GM19463 (cell line): Measurements from ENCODE around the gene NPY4R.
"Not testable (repeated sequence)": the region's sequence is repeated elsewhere in the genome, so short reads cannot be mapped to it uniquely, and the experiment has no call there.

Experiments used
- ATAC-seq: cut with Tn5 transposase; IDR thresholded peaks from one replicate; pipeline ENCODE4 v1.9.1; 2021; ENCODE audit warnings: mild to moderate bottlenecking, moderate library complexity; ENCODE audit not compliant: unreplicated experiment

NPY4R gene, protein sequence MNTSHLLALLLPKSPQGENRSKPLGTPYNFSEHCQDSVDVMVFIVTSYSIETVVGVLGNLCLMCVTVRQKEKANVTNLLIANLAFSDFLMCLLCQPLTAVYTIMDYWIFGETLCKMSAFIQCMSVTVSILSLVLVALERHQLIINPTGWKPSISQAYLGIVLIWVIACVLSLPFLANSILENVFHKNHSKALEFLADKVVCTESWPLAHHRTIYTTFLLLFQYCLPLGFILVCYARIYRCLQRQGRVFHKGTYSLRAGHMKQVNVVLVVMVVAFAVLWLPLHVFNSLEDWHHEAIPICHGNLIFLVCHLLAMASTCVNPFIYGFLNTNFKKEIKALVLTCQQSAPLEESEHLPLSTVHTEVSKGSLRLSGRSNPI

DNA sequence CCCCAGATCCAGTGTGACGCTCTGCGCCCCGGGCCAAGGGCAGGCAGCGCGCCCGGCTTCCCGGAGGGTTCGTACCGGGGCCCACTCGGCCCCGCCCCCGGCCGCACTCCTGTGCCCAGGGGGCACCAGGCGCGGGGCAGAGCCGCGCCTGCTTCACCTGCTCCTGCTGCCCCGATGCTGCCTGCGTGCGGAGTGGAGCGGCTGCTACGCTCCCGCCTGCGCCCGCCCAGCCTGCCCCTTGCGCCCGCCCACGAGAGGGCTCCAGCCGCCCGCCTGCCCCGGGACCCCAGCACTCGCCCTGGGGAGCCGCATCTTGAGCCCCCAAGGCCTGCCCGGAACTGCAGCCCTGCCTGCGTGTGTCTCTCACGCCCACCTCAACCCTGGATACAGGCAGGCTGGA, at the start of gene NPY4R:
TSS of gene NPY4R (minus strand) at position 194 of the 400 bp plus-strand sequence. CDS start 3,323 bp downstream, outside the sequence.
- not testable (repeated sequence) for ATAC-seq

DNA sequence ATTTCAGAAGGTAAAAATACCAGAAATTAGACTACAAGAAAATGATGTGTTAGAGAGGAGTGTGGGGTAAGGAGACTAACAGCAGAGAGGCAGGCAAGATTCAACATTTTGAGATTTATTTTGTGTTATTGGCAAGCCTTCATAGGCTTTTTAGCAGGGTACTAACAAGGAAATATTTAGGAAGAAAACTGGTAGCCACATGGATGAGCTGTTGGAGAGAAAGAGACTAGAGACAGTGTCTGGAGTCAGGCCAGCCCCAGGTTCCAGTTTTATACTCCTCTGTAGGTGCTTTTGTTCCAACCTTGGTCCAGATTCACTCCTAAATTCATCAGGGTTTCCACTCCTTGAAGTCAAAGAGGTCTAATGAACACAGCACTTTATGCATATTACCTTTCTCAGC, 49.6 kb upstream of the NPY4R start:
- no peak for ATAC-seq

DNA sequence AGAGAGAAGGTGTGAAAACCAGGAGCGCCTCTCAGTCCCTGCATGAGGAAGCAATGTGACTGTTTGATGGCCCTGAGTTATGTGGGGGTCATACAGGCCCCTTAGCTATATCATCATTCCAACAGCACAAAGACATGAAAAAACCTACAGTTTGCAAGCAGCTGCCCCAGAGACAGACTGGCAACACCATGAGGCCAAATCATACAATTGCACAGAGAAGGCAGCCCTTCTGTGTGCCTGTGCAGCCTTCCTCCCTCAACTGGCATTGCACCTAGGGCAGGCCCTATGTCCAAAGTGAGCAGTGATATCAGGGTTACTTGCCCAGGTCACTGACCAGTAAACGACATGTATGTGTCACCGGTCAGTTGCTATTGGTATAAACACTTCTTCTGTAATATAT, 49.1 kb upstream of the NPY4R start:
- no peak for ATAC-seq

DNA sequence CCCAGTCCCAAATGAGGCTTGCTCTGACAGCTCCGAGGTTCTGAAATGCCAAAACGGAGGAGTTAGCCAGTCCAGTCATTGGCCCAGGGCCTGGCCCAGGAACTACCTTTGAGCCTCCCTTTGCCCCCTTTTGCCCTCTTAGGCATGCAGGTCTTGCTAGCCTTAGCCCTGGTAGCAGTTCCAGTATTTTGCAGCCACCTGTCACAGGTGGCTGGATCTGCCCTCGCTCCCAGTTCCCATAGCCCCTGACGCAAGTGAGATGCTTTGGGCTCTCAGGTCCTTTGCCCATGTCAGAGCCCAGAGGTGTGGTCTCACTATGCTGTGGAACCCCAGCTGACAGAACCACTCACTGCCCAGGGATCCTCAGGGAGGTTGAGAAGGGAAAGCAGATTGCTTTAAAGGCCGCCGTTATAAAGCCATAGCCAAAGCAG, 48.7 kb upstream of the NPY4R start:
- no peak for ATAC-seq

DNA sequence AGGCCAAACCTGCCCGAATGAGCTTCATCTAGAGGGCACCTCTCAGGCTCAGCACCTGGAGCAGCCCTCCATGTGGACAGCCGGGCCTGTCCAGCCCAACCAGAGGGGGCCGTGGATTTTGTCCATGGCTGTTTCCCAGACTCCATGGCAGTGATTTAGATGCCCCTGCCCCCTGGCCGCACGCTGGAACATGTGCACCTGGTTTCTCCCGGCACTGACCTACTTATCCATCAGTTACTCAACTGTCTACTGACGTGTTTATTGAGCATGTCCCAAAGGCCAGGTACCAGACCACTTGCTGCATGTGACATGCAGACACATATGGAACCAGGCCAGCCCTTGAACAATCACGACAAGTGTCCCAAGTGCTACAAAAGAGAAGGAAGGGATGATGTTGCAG, 47.6 kb upstream of the NPY4R start:
- not testable (repeated sequence) for ATAC-seq

DNA sequence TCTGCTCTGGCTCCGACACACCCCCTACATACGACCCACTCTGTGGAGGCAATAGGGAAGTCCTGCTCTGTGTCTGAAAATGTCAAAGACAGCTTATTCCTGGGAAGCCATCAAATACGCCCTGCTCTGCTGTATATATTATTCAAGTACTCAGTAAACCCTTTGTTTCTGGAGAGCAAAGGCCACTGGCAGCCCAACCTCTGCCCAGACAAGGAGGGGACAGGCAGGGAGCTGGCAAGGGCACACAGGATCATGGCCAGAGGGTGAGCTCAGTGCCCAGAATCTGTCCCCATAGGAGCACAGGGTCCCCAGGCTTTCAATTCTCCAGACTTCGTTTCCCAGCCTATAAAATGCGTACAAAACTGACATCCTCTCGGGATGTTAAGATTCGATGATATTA, 47.0 kb upstream of the NPY4R start:
- ATAC-seq: not testable (repeated sequence)

DNA sequence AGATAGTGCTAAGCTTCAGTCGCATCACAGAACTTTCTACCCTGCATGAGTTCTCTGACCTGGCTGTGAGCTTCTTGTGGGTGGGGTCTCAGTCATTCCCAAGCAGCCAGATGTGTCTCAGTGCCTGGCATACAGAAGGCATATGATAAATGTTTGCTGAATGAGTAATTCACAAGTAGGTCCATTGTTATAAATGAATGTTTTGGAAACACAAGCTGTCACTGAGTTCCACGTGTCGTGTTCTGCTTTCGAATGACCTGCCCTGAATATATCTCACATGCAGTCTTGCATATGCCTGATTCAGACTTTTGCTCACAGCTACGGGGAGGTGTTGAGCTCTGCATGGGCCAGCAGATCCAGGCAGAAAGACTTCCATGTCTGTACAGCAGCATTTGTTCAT, 46.2 kb upstream of the NPY4R start:
- not testable (repeated sequence) for ATAC-seq

DNA sequence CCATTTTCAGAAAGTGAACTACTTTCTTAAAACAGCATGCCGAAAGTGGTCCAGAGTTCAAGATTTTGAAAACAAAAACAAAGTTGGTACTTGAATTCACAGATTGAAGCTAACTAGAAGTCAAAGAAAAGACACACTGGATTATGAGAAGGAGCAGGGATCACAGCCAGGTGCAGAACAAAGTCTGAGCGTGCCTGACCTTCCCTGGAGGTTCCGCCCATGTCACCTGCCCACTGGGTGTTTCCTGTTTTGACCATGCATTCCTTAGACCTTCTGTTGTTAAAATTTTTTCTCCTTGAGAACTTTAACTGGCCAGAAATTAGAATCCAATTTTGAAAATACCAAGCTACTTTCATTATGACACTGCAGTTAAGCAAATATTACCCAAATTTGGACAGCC, 34.2 kb upstream of the NPY4R start:
- ATAC-seq: not testable (repeated sequence)

DNA sequence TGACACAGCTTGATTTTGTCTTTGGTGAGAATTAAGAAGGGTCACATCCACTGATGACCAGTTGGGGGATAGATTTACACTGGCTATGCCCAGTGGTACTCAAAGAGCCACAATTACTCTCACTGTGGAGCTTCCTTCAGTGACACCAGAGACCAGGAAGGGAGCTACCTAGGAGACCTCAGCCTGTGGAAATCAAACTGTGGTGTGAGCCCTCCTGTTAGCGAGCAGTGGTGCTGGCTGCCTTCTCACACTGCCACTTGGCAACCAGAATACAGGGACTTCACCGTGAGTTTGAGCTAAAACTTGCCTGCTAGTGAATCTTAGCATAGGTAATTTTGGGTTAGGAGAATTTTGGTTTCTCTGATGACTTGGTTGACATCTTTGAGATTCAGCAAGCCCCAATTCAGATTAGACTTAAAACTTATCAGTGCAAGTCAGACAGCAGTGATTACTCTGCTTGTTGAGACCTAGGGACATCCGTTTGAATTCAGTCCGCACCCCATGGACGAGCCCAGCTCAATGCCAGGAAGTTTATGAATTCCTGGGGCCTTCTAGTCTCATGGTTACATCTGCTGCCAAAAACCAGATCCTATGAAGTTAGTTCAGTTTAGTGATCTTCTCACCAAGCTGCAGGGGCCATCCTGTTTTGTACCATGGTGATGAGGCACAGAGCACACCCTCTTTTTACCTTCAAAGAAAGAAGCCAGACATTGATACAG, 33.4 kb upstream of the NPY4R start:
- not testable (repeated sequence) for ATAC-seq

DNA sequence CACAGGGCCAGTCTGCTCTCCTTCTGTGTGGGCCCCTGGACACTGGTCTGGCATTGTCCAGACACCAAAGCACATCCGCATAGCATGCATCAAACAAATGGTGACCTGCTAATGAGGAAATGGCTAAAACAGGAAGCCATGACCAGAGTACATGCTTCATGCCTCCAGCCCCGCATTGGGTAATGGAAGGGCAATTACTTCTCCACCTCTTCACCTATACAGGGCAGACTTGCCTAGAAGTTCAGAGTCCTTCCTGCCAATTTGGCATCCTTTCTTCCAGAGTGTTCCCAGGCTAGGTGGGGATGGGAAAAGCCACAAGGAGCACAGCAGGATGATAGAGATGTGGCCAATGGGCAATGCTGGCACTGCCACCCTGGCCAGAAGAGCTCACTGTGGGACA, 32.1 kb upstream of the NPY4R start:
- ATAC-seq: not testable (repeated sequence)

DNA sequence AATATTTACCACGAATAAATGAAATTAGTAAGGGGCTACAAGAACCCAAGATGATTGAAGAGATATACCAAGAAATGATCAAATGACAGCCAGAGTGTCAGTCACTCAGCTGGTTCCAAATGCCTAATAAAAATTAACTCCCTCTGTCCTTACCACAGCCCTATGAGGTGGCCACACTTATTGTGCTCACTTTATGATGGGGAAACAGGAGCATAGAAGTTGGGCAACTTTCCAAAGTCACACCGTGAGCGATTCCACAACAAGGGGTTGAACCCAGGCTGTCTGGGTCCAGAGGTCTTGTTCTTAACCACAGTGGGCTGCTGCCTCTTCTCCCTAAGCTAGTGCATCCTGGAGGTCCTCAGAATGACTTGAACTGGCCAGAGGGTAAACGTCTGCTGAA, 31.6 kb upstream of the NPY4R start:
- not testable (repeated sequence) for ATAC-seq

DNA sequence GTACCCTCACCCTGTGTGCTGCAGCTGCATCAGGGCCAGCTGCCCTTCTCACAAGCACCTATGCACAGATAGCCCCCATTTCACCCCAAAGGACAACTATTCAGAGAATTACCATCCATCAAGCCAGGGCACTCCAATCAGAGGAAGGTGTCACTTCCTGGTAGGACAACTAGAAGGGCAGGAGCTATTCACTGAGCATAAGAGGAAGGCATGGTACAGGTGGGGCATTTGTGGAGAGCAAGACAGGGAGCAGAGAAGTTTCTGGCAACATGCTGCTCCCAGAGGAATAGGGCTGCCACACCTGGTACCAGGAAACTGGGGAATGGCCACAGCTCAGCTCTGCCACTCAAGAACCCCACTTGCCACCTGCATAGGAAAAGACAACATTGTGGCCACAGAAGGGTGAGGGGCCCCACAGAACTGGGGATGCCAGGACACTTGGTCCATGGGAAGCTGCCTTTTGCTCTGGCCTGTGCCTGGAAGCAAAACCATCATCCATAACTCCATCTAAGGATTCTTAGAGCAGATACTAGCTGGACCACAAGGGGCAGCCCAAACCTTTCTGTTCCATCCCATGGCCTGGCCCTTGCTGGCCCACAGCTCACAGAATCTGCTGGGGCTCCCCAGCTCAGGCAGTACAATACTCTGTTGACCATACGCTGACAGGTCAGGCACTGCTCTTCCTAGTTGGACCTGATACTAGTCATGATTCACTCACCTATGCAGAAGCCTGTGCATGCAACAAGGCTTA, 25.8 kb upstream of the NPY4R start:
- ATAC-seq: not testable (repeated sequence)

DNA sequence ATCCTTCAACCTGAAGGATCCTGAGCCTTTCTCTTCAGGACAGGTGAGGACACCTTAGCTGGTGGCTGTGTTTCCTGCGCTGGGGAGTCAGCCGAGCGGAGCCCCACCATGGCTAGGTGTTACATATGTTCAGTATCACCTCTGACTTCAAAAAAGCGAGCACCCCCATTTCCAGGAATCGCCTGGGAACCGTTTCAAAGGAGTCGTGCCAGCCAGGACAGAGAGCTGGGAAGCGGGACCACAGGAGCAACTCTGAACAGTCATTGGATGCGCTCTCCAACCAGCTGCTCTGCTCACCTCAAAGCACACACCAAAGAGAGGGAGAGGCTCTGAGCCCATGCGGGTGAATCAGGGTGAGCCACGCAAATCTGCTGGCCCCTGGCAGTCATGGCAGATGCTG, 24.5 kb upstream of the NPY4R start:
- ATAC-seq: not testable (repeated sequence)

DNA sequence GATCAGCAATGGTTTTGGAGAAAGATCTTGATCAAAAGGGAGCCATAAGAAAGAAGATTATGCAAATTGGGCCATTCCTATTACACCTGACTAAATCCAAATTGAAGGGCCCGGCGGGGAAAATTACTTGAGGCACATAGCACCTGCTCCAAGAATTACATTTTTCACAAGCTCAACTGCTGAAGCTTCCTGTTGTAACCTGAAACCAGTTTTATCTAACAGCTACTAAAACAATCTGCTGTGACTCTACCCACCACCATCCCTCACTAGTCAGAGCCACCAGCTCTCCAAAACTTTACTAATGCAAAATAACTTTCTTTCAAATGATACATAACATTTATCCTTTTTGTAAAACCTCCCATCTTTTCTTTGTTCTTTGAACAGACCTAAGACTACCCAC, 20.7 kb upstream of the NPY4R start:
- ATAC-seq: not testable (repeated sequence)

DNA sequence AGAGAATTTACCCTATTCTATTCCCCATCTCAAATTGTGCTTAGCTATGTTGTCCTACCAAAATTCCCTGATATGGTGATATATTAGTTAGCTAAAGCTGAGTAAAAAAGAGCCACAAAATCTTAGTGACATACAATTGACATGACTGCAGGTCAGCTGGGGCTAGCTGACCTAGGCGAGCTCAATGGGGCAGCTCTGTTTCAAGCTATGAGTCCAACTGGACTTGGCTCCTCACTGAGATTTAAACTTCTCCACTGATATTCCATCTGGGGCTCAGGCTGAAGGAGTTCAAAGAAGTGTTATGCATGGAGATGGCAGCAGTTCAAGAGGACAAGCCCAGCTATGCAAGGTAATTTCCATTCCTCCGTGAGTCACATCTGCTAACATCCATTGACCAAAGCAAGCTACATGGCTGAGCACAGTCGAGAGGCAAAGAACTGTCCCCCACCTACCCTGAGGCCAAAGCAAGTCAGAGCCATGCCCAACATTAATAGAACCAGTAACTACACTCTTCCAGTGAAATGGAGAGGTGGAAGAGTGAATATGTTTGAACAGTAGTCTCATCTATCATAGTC, 9.1 kb upstream of the NPY4R start:
- ATAC-seq: not testable (repeated sequence)

DNA sequence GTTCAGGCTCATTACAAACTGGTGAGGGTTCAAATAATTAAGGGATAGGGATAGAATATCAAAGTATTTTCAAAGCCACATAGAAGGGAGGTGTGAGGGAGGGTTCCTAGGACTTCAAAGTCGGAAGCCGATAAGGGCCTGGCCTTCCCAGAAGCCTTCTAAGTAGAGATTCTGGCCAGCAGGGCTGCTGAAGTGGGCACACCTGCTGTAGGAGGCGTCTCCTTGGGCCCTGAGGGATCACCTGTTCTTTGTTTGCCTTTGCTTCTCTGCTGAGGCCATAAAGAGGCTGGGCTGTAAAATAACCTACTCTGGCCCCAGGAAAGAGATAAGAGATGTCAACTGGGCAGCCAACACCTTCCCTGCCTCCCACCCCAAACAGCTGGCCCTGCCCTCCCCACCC, 8.0 kb upstream of the NPY4R start:
- not testable (repeated sequence) for ATAC-seq

DNA sequence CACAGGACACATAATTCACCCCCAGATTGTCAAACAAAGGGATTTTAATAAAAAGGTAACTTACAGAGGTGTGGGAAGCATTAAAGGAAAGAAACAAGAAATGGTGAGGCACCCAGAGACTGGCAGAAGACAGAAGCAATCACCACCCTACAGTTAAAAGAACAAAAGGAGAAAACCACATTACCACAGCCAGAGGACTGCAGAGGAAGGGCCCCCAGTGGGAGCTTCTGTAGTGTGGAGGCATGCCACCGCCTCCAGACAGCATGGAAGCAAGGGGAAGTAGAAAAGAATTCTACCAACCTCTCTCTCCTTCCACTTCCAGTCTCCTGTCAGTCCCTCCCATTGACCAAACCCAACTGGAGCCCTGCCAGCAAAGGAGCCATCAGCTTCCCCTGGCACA, 4.4 kb upstream of the NPY4R start:
- ATAC-seq: not testable (repeated sequence)

DNA sequence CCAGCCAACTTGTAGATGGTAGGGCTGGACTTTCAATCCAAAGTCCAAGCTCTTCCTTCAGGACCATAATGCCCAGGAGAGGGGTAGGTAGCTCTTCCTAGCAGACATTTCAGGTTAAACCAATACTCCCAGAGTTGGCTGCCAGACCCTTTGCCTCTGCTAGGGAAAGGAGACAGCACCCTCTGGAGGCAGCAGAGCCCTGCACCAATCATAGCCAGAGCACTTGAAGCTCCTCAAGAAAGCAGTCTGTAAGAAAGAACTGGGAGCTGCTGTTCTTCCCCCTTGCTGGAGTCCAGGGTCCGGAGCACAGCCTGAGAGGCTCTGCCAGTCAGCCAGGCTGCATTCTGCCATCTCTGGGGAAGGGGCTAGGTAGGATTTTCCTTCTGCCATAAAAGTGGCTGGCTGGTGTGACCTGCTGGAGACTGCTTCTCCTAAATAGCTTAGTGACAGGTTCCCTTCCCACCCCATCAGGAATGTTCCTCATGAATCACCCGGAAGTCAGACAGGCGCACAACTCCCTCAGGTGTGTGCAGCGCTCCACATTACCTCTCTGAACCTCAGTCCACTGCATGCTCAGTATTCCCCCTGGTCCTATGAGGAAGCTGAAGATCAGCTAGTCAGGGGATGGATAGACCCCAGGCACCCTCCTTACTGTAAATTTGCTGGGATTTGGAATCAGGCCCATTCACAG, 2.5 kb upstream of the NPY4R start:
- not testable (repeated sequence) for ATAC-seq

DNA sequence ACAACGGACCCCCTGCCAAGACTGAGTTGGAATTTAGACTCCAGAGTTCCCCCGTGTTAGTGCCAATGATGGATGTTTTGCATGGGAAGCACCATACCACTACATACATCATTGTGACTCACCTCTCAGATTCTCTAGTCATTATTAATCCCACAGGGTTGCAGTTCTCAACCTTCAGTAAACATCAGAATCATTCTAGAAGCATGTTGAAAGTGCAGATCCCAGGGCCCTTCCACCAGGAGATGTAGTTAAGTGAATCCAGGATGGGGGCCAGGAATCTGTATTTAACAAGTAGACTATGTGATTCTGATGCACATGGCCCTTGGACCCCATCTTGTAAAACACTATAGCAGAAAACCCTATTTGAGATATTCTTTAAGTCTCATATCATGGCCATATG, 2.1 kb downstream of the NPY4R start:
- not testable (repeated sequence) for ATAC-seq

DNA sequence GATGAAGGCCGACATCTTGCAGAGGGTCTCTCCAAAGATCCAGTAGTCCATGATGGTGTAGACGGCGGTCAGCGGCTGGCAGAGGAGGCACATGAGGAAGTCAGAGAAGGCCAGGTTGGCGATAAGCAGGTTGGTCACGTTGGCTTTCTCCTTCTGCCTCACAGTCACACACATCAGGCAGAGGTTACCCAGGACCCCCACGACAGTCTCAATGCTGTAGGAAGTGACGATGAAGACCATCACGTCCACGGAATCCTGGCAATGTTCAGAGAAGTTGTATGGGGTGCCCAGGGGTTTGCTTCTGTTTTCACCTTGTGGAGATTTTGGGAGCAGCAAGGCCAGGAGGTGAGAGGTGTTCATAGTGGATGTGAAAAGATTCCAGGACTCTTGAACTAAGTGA, 3.5 kb downstream of the NPY4R start:
- not testable (repeated sequence) for ATAC-seq
